Stimulated activated CD8-positive, alpha-beta memory T cell treated with anti-CD3 and anti-CD28 coated beads, Interleukin-7, amount 100 ng/mL, for 24 hours (primary cell): Measurements from ENCODE around the gene LTBP3.

Source experiments
- DNase-seq: peaks from one replicate; pipeline ENCODE4 v3.0.0-alpha.2; 2020; ENCODE audit warnings: low read depth

Gene LTBP3

DNA sequence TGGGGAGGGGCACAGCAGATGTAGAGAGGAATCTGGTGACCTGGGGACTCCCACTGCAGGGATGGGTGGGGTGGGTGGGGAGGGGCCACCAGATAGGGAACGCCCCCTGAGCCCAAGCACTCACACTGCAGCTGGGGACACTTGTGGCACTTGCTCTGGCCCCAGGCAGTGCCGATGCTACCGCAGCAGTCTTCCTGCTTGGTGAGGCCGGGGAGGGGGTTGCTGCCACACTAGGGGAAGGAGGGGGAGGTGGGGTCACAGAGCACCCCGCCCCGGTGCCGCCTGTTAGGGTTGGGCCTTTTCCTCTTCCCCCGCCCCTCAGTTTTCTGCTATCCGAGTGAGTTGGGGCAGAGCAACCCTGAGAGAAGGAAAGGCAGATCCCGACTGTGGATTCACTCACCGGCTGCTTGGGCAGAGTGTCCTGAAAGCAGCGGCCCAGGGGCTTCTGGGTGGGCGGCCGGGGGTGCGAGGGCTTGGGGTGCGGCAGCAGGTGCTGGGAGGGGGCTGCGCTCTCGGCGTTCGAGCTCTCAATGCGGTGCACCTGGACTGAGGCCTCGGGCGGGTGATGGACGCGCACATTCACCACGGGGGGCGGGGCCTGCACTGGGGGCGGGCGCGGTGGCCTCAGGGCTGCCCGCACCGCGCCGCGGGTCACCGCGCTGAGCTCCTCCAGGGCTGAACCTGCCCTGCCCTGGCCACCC is 4.7 kb downstream of the LTBP3 start:
- no peak for DNase-seq

GRCh38 chr11:65552388-65552951 is 5.7 kb downstream of the LTBP3 start:
- DNase-seq, result no peak

DNA sequence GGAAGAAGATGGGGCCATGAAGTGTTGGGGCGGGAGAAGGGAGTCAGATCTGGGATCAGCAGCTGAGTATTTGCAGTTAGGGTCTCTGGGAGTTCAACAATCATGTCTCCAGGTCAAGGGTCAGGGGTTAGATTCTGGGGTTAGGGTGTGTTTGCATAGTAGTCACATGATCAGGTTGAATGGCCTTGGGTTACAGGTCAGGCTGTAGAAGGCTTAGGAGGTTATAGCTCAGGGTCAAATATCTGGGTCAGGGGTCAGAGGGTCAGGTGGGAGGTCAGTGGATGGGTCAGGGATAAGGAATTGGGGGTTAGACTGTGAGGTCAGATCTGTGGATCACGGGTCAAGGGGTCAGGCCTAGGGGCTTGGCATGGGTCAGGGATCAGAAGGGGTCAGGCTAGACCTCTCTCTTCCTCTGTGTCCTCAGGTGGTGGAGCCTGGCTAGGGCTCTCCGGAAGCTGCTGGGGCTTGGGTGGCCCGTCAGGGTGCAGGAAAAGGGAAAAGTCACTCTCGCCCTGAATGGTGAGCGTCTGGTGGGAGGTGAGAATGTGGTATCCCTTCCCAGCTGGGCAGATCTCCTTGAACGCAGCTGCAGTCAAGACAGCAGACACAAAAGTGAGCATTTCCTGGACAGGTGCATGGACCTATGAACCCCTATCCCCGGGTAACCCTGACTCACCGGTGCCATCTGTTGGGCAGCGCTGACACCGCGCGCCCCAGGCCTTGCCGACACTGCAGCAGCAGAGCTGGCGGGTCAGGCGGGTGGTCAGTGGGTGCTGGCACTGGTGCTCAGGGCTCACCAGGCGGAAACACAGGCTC is 6.4 kb downstream of the LTBP3 start:
- DNase-seq, result no peak

DNA sequence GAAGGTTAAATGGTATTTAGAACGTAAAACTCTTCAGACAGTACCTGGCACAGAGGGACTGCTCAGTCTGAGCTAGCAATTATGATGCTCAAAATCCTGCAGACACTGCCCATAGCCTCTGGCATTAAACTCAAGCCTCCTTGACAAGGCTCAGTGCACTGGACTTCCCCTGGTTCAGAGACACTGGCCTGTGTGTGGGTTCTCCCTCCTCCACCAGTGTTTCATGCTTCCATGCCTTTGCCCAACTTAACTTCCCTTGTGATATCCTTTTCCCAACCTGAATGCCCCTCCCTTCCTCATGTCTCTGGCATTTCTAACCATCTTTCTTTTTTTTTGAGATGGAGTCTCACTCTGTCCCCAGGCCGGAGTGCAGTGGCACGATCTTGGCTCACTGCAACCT is 9.1 kb downstream of the LTBP3 start:
- DNase-seq, result no peak

- DNase-seq, result no peak
Measured at GRCh38 chr11:65548395-65548794, 9.8 kb downstream of the LTBP3 start.

GRCh38 chr11:65547446-65548125 is 10.6 kb downstream of the LTBP3 start:
- no peak for DNase-seq

GRCh38 chr11:65546217-65546958 is 11.8 kb downstream of the LTBP3 start:
- DNase-seq, result peak; percentile 95

DNA sequence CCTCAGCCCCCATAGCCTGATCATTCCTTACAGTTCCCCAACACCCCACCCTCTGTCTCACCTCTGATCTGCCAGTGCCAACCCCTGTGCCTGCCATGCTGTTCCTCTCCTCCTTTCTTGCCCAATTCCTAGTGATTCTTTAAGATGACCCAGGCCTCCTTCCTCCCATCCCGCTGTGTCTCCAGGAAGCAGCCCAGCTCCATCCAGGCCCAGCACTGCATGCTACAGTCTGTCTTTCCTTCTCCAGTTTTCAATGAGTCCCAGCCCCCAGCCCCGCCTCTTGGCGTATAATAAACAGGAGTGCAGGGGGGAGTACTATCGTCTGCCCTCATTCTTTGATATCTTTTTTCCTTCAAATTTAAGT is 12.3 kb downstream of the LTBP3 start:
- DNase-seq, result no peak

DNA sequence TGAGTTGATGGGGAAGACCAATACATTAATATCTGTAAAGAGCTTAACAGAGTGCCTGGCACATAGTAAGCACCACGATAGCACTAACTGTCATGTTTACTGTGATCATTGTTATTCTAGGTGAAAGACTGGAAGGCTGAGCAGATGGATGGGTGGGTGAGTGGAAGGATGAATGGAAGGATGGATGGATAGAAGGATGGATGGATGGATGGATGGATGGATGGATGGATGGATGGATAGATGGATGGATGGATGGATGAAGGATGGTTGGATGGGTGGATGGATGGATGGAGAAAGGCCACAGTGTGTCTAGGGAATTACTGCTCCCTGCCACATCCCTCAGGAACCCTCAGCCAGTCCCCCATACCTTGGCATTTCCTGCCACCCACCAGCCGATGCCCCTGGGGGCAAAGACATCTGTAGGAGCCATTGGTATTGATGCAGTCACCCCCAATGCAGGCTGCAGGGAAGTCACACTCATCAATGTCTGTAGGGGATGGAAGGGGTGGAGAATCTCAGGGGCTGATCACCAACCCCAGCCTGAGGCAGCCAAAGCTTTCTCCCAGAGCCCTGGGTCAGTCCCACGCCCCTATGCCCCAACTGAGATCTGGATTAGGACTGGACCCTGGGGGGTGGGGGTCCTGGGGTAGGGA is 15.3 kb downstream of the LTBP3 start:
- DNase-seq, result no peak

- DNase-seq, result no peak
Measured at GRCh38 chr11:65541093-65541982, 16.8 kb downstream of the LTBP3 start.

DNA sequence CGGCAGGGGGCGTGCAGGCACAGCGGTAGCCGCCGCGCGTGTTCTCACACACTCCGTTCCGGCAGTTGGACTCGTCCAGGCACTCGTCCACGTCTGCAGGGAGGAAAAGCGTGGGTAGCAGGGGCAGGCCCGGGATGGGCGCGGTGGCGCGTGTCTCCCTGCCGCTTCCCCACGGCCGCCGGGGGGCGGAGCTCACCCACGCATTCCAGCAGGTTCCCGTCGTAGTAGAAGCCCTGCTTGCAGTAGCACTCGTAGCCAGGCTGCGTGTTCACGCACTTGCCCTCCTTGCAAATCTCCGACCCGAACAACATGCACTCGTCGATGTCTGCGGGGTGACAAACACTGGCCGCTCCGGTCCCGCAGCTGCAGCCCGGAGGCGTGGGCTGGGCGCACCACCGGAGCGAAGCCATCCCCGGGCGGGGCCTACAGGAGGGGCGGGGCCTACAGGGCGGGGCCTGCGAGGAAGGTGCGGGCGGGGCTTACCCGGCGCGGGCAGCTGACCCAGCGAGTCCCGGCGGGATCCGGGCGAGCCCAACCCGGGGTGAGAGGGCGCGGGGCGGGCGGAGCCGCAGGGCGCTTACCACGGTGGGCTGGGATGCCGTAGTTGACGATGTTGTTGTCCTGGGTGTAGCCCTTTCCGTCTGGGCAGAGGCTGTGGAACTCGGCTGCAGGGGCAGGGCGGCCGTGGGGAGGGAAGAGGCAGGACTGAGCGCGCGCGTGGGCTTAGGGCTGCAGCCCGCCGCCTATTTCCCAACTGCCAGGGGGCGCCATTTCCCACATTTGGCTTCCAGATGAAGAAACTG is 17.7 kb downstream of the LTBP3 start:
- peak; percentile 78 for DNase-seq

GRCh38 chr11:65539744-65540289 is 18.3 kb downstream of the LTBP3 start:
- DNase-seq, result no peak

DNA sequence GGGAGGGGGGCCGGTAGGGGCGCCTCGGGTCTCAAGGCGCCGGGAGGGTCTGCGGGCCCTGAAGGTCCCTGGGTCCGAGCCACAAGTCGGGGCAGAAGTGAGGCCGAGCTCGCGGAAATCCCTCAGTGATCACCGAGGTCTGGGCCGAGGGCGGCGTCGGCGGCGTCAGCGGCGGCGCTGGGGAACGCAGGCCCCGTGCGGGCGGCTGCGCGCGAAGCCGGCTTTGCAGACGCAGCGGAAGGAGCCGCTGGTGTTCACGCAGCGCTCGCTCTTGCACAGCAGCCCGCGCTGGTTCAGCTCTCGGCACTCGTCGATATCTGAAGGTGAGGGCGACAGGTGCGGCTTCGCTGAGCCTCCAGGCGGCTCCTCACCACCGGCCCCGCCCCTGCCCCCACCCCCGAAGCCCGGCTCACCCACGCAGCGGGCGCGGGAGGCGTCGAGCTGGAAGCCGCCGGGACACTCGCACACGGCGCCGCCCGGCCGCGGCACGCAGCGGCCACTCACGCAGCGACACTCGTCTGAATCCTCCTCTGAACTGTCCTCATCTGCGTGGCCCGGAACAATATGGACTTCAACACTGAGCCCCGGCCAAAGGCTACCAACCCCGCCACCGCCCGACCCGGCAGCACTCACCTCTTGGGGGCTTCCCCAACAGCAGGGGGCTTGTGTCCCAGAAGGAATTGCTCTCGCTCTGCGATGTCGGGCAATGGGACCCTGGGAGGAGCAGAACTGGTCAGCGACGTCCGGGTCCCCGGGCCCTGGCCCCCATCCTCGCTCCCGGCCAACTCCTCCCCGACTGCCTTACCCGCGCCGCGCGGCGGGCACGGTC is 19.0 kb downstream of the LTBP3 start:
- no peak for DNase-seq

- DNase-seq, result no peak
Measured at GRCh38 chr11:65538232-65538914, 19.8 kb downstream of the LTBP3 start.

- DNase-seq, result no peak
Measured at GRCh38 chr11:65537620-65538231, 20.4 kb downstream of the LTBP3 start.

GRCh38 chr11:65537296-65537597 is 20.9 kb downstream of the LTBP3 start:
- DNase-seq, result no peak
